ENCODE data around the gene OR10H2. TPM values are rescaled to one million over a fixed set of nuclear protein-coding genes. Genes with fewer than 3 reads are reported as not detected.

Gene OR10H2
- total and polyA plus RNA-seq, 4 donors = not detected

DNA sequence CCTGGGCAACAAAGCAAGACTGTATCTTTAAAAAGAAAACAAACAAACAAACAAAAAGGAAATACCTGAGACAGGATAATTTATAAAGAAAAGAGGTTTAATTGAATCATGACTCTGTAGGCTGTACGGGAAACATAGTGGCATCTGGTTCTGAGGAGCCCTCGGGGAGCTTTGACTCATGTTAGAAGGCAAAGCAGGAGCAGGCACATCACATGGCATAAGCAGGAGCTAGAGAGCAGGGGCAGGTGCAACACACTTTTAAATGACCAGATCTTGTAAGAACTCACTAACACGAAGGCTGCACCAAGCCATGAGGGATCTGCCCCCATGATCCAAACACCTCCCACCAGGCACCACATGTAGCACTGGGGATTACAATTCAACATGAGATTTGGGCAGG is 13.2 kb upstream of the OR10H2 start:
- H3K36me3 ChIP-seq (ENCODE audit: control insufficient read depth, insufficient read depth, low read length) = no peaks in the 10 kb centered on the region
- no peaks in the 10 kb centered on the region for H3K9me3 ChIP-seq (ENCODE audit: control insufficient read depth, insufficient read depth, low read length)
- no peak for DNase-seq (ENCODE audit: low read depth in 4 of 6, low spot score in 6 of 6)
- no peak overlapping the region for H3K4me3 ChIP-seq (ENCODE audit: low read depth, low read length)
- WGBS (ENCODE audit: insufficient coverage) = 19% methylated on average over 3 of the region's 3 CpGs
- peaks cover 5% of the 10 kb centered on the region for H3K27me3 ChIP-seq (ENCODE audit: control insufficient read depth, insufficient read depth, low read length)
- H3K27ac ChIP-seq (ENCODE audit: low read depth, low read length) = no peak overlapping the region
- H3K4me1 ChIP-seq (ENCODE audit: control insufficient read depth, insufficient read depth, low read length) = no peaks in the 10 kb centered on the region

DNA sequence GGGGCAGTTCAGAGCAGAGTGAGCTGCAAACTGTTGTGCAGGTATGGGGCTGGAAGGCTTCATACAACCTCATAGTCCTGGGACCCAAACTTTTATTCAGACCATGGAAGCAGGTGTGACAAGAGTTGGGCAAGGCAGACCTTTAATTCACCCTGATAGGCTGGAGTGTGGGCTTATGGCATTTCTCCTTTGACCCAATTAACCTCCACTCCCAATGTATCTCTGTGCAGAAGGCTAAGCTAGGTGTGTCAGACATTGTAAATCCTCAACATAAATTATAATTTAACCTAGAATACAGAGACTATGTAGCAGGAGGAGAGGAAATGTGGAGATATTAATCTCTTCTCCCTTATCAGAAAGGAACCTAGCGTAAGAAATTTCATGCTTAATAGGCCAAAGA is 12.2 kb upstream of the OR10H2 start:
- Histone ChIP-seq H3K4me1 (ENCODE audit: control insufficient read depth, insufficient read depth, low read length) (no peaks in the 10 kb centered on the region), H3K36me3 (ENCODE audit: control insufficient read depth, insufficient read depth, low read length) (no peaks in the 10 kb centered on the region), H3K4me3 (ENCODE audit: low read depth, low read length) (no peak overlapping the region), H3K27me3 (ENCODE audit: control insufficient read depth, insufficient read depth, low read length) (peaks cover 5% of the 10 kb centered on the region), H3K9me3 (ENCODE audit: control insufficient read depth, insufficient read depth, low read length) (no peaks in the 10 kb centered on the region), H3K27ac (ENCODE audit: low read depth, low read length) (no peak overlapping the region)
- DNase-seq (ENCODE audit: low read depth in 4 of 6, low spot score in 6 of 6) = no peak
- no CpG with 5 or more reads among the region's 1 CpG for WGBS (ENCODE audit: insufficient coverage)

DNA sequence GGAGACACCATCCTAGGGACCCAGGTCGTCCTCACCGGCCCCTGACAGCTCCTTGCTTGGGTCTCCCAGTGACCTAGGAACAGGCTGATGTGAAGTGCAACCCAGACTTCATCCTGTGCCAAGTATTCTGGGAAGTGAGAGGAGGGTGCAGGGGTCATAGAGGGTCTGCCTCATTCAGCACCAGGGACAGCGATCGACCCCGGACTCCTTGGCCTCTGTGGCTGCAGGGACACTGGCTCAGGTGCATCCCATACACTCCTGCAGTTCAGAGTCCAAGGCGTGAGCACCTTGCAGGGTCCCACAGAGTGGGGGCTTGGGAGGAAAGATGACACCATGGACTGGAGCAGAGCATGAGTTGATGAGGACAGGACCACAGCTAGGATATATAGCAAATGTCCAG is 10.0 kb upstream of the OR10H2 start:
- DNase-seq (ENCODE audit: low read depth in 4 of 6, low spot score in 6 of 6) = no peak
- H3K9me3 ChIP-seq (ENCODE audit: control insufficient read depth, insufficient read depth, low read length) = no peaks in the 10 kb centered on the region
- H3K27me3 ChIP-seq (ENCODE audit: control insufficient read depth, insufficient read depth, low read length) = peaks cover 11% of the 10 kb centered on the region
- peaks cover under 1% of the 10 kb centered on the region for H3K4me1 ChIP-seq (ENCODE audit: control insufficient read depth, insufficient read depth, low read length)
- H3K27ac ChIP-seq (ENCODE audit: low read depth, low read length) = no peak overlapping the region
- no peak overlapping the region for H3K4me3 ChIP-seq (ENCODE audit: low read depth, low read length)
- H3K36me3 ChIP-seq (ENCODE audit: control insufficient read depth, insufficient read depth, low read length) = no peaks in the 10 kb centered on the region
- 17% methylated on average over 6 of the region's 6 CpGs for WGBS (ENCODE audit: insufficient coverage)

DNA sequence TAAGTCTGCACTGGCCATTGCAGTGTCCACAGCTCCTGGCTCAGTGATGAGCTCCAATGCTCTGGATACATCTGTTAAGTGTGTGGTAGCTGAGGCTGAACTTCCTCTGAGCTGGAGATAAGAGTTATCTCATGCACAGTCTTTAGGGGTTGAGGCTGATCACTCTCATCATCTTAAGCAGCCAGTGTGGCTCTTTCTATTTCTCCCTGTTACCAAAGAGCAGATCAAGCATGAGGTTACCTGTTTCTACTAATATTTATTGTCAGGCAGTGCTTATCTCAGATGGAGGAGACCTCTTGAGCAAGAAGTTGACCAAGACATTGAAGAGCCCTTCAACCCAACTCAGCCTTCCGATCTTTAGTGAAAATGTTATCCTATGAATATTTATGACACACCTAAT is 6.6 kb upstream of the OR10H2 start:
- no peak overlapping the region for H3K4me3 ChIP-seq (ENCODE audit: low read depth, low read length)
- no CpG with 5 or more reads among the region's 1 CpG for WGBS (ENCODE audit: insufficient coverage)
- no peak overlapping the region for H3K27ac ChIP-seq (ENCODE audit: low read depth, low read length)
- no peak for DNase-seq (ENCODE audit: low read depth in 4 of 6, low spot score in 6 of 6)
- peaks cover 7% of the 10 kb centered on the region for H3K4me1 ChIP-seq (ENCODE audit: control insufficient read depth, insufficient read depth, low read length)
- no peaks in the 10 kb centered on the region for H3K9me3 ChIP-seq (ENCODE audit: control insufficient read depth, insufficient read depth, low read length)
- no peaks in the 10 kb centered on the region for H3K36me3 ChIP-seq (ENCODE audit: control insufficient read depth, insufficient read depth, low read length)
- peaks cover 21% of the 10 kb centered on the region for H3K27me3 ChIP-seq (ENCODE audit: control insufficient read depth, insufficient read depth, low read length)

DNA sequence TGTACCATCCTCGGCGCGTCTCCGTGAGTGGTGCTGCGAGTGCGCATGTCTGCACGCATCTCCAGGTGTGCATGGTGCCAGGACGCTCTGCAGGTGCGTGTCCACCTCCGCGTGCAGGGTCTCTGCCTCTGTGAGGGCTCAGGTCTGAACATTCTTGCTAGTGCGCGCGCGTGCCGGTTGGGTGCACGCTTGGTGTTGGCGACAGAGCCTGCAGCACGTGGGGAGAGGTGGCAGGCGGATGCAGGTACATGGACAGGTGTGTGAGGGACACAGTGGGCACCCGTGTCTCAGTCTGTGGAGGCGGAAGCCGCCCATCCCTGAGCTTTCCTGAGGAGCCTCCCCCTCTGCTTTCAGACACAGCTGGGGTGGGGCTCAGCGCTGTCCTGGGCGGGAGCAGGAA is 4.9 kb upstream of the OR10H2 start:
- Histone ChIP-seq H3K36me3 (ENCODE audit: control insufficient read depth, insufficient read depth, low read length) (no peaks in the 10 kb centered on the region), H3K4me3 (ENCODE audit: low read depth, low read length) (no peak overlapping the region), H3K9me3 (ENCODE audit: control insufficient read depth, insufficient read depth, low read length) (no peaks in the 10 kb centered on the region), H3K27ac (ENCODE audit: low read depth, low read length) (no peak overlapping the region), H3K27me3 (ENCODE audit: control insufficient read depth, insufficient read depth, low read length) (peaks cover 16% of the 10 kb centered on the region), H3K4me1 (ENCODE audit: control insufficient read depth, insufficient read depth, low read length) (peaks cover 7% of the 10 kb centered on the region)
- no peak for DNase-seq (ENCODE audit: low read depth in 4 of 6, low spot score in 6 of 6)
- WGBS (ENCODE audit: insufficient coverage) = 13% methylated on average over 22 of the region's 25 CpGs

DNA sequence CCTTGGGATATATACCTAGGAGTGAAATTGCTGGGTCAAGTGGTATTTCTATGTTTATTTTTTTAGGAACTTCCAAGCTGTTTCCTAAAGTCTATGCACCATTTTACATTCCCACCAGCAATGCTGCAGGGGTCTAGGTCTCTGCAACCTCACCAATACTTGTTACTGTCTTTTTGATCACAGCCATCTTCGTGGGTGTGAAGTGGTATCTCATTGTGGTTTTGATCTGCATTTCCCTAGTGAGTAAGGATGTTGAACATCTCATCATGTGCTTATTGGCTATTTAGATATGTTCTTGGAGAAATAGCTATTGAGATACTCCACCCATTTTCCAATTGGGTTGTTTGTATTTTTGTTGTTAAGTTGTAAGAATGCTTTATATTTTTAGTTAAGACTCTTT is 2.7 kb downstream of the OR10H2 start:
- no peaks in the 10 kb centered on the region for H3K27me3 ChIP-seq (ENCODE audit: control insufficient read depth, insufficient read depth, low read length)
- no peaks in the 10 kb centered on the region for H3K9me3 ChIP-seq (ENCODE audit: control insufficient read depth, insufficient read depth, low read length)
- DNase-seq (ENCODE audit: low read depth in 4 of 6, low spot score in 6 of 6) = no peak
- no peak overlapping the region for H3K4me3 ChIP-seq (ENCODE audit: low read depth, low read length)
- H3K36me3 ChIP-seq (ENCODE audit: control insufficient read depth, insufficient read depth, low read length) = no peaks in the 10 kb centered on the region
- no CpG with 5 or more reads among the region's 1 CpG for WGBS (ENCODE audit: insufficient coverage)
- H3K27ac ChIP-seq (ENCODE audit: low read depth, low read length) = no peak overlapping the region
- no peaks in the 10 kb centered on the region for H3K4me1 ChIP-seq (ENCODE audit: control insufficient read depth, insufficient read depth, low read length)

DNA sequence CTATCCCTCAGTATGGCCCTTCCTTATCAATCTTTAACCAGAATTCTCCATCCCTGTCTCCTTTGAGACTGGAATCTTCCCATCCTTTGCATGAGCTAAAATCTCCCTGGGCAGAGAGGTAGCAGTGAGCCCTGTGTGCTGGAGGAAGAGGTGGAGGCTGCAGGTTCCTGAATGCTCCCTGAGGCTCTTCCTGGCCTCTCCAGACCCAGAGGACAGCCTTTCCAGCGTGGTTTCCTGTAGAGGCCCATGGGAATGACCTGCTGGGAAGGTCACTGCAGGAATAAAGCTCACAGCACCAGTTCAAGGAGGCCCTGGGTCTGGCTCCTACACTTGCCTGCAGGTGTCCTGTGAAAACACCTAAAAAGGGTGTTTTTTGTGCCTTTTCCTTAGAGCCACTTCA is 4.6 kb downstream of the OR10H2 start:
- no peak overlapping the region for H3K4me3 ChIP-seq (ENCODE audit: low read depth, low read length)
- H3K27me3 ChIP-seq (ENCODE audit: control insufficient read depth, insufficient read depth, low read length) = no peaks in the 10 kb centered on the region
- no peak for DNase-seq (ENCODE audit: low read depth in 4 of 6, low spot score in 6 of 6)
- H3K4me1 ChIP-seq (ENCODE audit: control insufficient read depth, insufficient read depth, low read length) = no peaks in the 10 kb centered on the region
- H3K9me3 ChIP-seq (ENCODE audit: control insufficient read depth, insufficient read depth, low read length) = no peaks in the 10 kb centered on the region
- H3K27ac ChIP-seq (ENCODE audit: low read depth, low read length) = no peak overlapping the region
- no peaks in the 10 kb centered on the region for H3K36me3 ChIP-seq (ENCODE audit: control insufficient read depth, insufficient read depth, low read length)
- WGBS (ENCODE audit: insufficient coverage) = 33% methylated on average over 1 of the region's 1 CpG

DNA sequence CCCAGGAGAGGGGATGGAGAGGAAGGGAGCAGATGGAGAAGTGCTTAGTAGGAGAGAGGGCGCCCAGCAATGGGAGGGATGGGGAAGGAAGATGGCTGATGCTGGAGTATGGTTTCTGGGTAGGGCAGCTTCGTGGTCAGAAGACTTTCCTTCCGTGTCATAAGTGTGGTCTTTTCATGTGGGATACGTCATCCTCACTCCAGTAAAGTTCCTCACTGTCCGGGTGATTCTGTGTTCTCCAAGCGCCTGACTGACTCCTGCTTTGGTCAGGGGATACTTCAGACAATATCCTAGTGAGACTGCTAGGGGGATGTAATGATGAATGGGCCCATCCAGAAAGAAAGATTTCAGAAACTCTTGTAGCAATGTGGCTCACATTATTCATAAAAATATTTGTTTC is 6.1 kb downstream of the OR10H2 start:
- Histone ChIP-seq H3K9me3 (ENCODE audit: control insufficient read depth, insufficient read depth, low read length) (no peaks in the 10 kb centered on the region), H3K4me1 (ENCODE audit: control insufficient read depth, insufficient read depth, low read length) (no peaks in the 10 kb centered on the region), H3K27me3 (ENCODE audit: control insufficient read depth, insufficient read depth, low read length) (no peaks in the 10 kb centered on the region), H3K4me3 (ENCODE audit: low read depth, low read length) (no peak overlapping the region), H3K36me3 (ENCODE audit: control insufficient read depth, insufficient read depth, low read length) (no peaks in the 10 kb centered on the region), H3K27ac (ENCODE audit: low read depth, low read length) (no peak overlapping the region)
- DNase-seq (ENCODE audit: low read depth in 4 of 6, low spot score in 6 of 6) = no peak
- WGBS (ENCODE audit: insufficient coverage) = 65% methylated on average over 2 of the region's 6 CpGs

DNA sequence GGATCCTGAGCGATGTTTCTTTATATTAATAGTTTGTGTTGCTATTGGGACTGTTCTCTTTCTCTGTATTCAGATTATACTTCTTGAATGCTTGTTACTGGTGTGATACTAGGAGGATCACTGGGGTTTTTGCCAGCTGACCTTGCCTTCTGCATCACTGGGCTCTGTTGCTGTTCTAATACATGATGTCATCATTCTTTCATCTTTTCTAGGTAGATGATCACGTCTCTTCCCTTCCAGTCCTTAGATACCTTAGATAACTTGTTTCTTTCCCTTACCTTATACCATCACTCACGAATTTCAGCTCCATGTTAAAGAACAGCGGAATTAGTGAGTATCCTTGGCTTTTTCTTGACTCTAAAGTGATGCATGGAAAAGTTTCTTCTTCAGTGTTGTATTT is 9.9 kb downstream of the OR10H2 start, which contains the start of gene OR10H3:
TSS of gene OR10H3 (plus strand) at position 264 of the 400 bp plus-strand sequence. CDS start 3,408 bp downstream, outside the sequence.
- no CpG with 5 or more reads among the region's 4 CpGs for WGBS (ENCODE audit: insufficient coverage)
- H3K4me1 ChIP-seq (ENCODE audit: control insufficient read depth, insufficient read depth, low read length) = no peaks in the 10 kb centered on the region

DNA sequence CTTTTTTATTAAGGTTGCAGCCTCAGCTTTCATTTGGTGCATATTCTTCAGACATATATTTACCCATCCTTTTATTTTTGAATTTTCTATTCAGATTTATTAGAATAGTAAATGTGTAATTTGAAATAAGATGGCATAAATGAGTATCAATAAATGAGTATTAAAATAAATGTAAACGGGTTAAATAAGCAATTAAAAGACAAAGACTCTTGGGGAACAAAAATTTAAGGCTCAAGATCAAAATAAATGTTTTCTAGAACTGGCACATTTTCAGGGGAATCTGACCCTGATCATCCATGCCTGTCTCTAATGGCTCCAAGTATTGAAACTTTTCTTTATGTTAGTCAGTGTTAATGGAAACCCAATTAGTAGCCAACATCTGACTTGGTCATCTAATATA is 13.0 kb downstream of the OR10H2 start:
- no peaks in the 10 kb centered on the region for H3K4me1 ChIP-seq (ENCODE audit: control insufficient read depth, insufficient read depth, low read length)
- WGBS (ENCODE audit: insufficient coverage) = no CpG with 5 or more reads among the region's 1 CpG
- H3K9me3 ChIP-seq (ENCODE audit: control insufficient read depth, insufficient read depth, low read length) = no peaks in the 10 kb centered on the region

More for the DNA sequence above, 9.9 kb downstream of the OR10H2 start, which contains the start of gene OR10H3:
- Histone ChIP-seq H3K36me3 (ENCODE audit: control insufficient read depth, insufficient read depth, low read length) (no peaks in the 10 kb centered on the region), H3K27ac (ENCODE audit: low read depth, low read length) (no peak within 1 kb of the TSS), H3K9me3 (ENCODE audit: control insufficient read depth, insufficient read depth, low read length) (no peaks in the 10 kb centered on the region), H3K4me3 (ENCODE audit: low read depth, low read length) (no peak within 1 kb of the TSS), H3K27me3 (ENCODE audit: control insufficient read depth, insufficient read depth, low read length) (no peaks in the 10 kb centered on the region)
- no peak for DNase-seq (ENCODE audit: low read depth in 4 of 6, low spot score in 6 of 6)

More for the DNA sequence above, 13.0 kb downstream of the OR10H2 start:
- DNase-seq (ENCODE audit: low read depth in 4 of 6, low spot score in 6 of 6) = no peak
- Histone ChIP-seq H3K36me3 (ENCODE audit: control insufficient read depth, insufficient read depth, low read length) (no peaks in the 10 kb centered on the region), H3K27ac (ENCODE audit: low read depth, low read length) (no peak overlapping the region), H3K4me3 (ENCODE audit: low read depth, low read length) (no peak overlapping the region), H3K27me3 (ENCODE audit: control insufficient read depth, insufficient read depth, low read length) (no peaks in the 10 kb centered on the region)
